GM12892 (cell line): ENCODE measurements around the gene EXD1.

ENCODE experiments used
- POLR2A ChIP-seq: IDR thresholded peaks from 2 replicates; pipeline ENCODE4 v1.6.1; 2011; ENCODE audit warnings: low read depth, low read length, control low read depth
- POLR2AphosphoS5 ChIP-seq: IDR thresholded peaks from 2 replicates; pipeline ENCODE4 v1.6.1; 2011; ENCODE audit warnings: low read depth, low read length, control low read depth
- TAF1 ChIP-seq: IDR thresholded peaks from 2 replicates; pipeline ENCODE4 v1.6.1; 2011; ENCODE audit warnings: low read depth, mild to moderate bottlenecking, control low read depth, low read length, borderline replicate concordance

DNA sequence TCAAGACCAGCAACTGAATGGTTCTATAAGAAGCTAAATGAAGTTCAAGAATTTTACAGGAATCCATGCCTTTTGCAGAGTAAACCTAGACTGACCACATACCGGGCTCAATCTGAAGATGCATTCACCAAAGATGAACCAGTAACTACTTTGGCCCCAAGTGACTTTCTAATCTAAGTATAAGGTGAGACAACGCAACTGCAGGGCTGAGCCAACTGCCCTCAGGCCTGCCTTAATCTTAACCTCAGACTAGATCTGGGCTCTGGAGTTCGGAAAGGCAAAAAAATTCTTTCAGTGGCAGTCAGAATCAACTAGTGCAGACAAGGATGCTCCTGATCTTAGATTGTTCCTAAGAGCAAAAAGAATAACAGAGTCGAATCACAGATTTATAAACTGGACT is 48.3 kb downstream of the EXD1 start:
- TF ChIP-seq POLR2A: no peak
- TF ChIP-seq POLR2AphosphoS5: no peak
- TF ChIP-seq TAF1: no peak
